Urinary bladder (tissue), 4 donors: ENCODE data around the gene RNF215. TPM values are rescaled to one million over a fixed set of nuclear protein-coding genes. Genes with fewer than 3 reads are reported as not detected.
A peak's percentile ranks its signal among the peaks of the same experiment; 100 is the strongest.

Source experiments
- DNase-seq: peaks from one replicate; pipeline ENCODE4 v3.0.0-alpha.2; 2015; ENCODE audit errors: extremely low spot score
- H3K27ac ChIP-seq: one replicate; pipeline ENCODE4 v1.5.1; 2013; ENCODE audit warnings: low read depth, mild to moderate bottlenecking, moderate library complexity
- H3K36me3 ChIP-seq: one replicate; pipeline ENCODE4 v1.6.1; 2013; ENCODE audit warnings: mild to moderate bottlenecking, moderate library complexity; ENCODE audit not compliant: insufficient read depth
- H3K4me1 ChIP-seq: one replicate; pipeline ENCODE4 v1.6.1; 2013; ENCODE audit warnings: mild to moderate bottlenecking, moderate library complexity; ENCODE audit not compliant: insufficient read depth
- H3K4me3 ChIP-seq: one replicate; pipeline ENCODE4 v1.5.1; 2013; ENCODE audit warnings: low read depth, low read length
- WGBS: extraction: QIAGEN DNeasy Blood & Tissue Kit; methylation state at CpG from one replicate; pipeline ENCODE4 v1.1.7; 2013; 5-methylcytosine and 5-hydroxymethylcytosine counted together
- polyA plus RNA-seq: library from polyadenylated mRNA; stranded (reverse); fragments of 200-250 nt; gene quantifications from one replicate; pipeline ENCODE4 v1.2.3, GENCODE V29; 2013
- total RNA-seq: library from RNA; depleted of rRNA; stranded (reverse); fragments of >200 nt; gene quantifications from one replicate; pipeline ENCODE4 v1.2.3, GENCODE V29; 2014
- donor health status: healthy with polysubstance abuse.
- donor health status: healthy.

Gene RNF215
- total and polyA plus RNA-seq, 2 donors, result 10.7 to 18.8 TPM

DNA sequence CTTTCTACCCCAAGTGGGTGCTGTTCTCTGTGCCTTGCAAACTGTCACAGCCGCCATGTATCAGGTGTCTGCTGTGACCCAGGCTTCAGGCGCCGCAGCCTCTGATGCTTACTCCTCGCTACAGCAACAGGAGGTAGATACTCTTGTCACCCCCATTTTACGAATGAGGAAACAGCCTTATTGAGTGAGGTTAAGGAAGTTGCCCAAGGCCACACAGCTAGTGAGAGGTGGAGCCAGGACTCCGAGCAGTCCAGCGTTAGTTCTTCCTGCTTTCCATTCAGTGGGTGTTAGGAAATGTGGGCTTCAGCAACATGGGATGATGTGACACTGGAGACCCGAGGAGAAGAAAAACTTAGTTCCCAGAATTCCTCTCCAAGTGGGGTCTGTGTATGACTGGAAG, 14.3 kb downstream of the RNF215 start:
- Histone ChIP-seq H3K27ac (no peak overlapping the region), H3K4me3 (no peak overlapping the region), H3K36me3 (no peaks in the 10 kb centered on the region), H3K4me1 (no peaks in the 10 kb centered on the region)
- WGBS, result 71% methylated on average over 8 of the region's 8 CpGs
- DNase-seq, result no peak

DNA sequence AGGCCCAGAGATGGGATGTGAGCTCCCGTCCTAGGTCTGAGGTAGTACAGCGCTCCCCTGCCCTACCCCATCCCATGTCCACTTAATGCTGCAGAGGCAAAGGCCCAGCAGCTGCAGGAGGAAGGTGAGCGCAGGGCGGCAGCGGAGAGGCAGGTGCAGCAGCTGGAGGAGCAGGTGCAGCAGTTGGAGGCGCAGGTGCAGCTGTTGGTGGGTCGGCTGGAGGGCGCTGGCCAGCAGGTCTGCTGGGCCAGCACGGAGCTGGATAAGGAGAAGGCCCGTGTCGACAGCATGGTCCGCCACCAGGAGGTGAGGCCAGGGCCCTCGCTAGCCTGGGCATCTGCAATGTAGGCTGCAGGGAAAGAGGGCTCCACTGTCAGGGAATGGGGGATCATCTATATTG, 15.2 kb downstream of the RNF215 start:
- Histone ChIP-seq H3K27ac (no peak overlapping the region), H3K4me3 (no peak overlapping the region), H3K4me1 (no peaks in the 10 kb centered on the region), H3K36me3 (no peaks in the 10 kb centered on the region)
- DNase-seq, result no peak
- 80% methylated on average over 13 of the region's 13 CpGs for WGBS

DNA sequence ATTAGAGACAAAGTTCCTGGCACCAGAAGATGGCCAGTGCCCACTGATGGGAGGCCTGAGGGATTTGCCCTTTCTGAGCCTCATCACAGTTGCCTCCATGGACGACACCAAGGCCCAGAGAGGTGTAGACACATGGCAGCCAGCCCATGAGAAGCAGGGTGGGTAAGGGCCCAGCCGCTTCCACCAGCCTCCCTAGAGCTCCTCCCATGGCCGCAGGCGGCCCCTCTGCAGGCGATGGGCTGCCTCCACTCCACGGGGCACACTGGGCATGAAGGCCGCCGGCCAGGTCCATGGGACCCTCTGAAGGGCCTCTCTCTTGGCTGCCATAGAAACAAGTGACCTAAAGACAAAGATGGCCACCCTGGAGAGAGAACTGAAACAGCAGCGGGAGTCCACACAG, 15.9 kb downstream of the RNF215 start:
- Histone ChIP-seq H3K36me3 (no peaks in the 10 kb centered on the region), H3K4me1 (no peaks in the 10 kb centered on the region), H3K4me3 (no peak overlapping the region), H3K27ac (no peak overlapping the region)
- 91% methylated on average over 9 of the region's 9 CpGs for WGBS
- no peak for DNase-seq

DNA sequence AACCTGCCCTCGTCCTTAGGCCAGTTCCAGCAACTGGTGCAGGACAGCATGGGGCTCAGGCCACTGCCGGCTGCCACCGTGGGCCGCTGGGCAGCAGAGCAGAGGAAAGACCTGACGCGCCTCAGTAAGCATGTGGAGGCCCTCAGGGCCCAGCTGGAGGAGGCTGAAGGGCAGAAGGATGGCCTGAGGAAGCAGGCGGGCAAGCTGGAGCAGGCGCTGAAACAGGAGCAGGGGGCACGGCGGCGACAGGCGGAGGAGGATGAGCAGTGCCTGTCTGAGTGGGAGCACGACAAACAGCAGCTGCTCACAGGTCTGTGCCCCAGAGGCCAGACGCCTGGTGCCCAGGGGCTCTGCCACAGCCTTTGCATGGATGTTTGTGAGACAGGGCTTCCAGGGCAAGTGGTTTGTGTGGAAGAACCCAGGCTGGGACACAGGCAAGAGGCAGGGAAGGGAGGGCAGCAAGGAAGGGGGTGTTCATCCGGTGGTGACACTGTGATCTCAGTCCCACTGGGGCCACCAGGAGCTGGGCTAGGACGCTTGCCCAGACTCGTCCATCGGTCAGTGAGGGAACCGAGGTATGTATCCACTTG, 16.5 kb downstream of the RNF215 start:
- no peak for DNase-seq
- 81% methylated on average over 19 of the region's 19 CpGs for WGBS
- H3K4me3 ChIP-seq, result no peak overlapping the region
- H3K36me3 ChIP-seq, result no peaks in the 10 kb centered on the region
- H3K4me1 ChIP-seq, result no peaks in the 10 kb centered on the region
- no peak overlapping the region for H3K27ac ChIP-seq

DNA sequence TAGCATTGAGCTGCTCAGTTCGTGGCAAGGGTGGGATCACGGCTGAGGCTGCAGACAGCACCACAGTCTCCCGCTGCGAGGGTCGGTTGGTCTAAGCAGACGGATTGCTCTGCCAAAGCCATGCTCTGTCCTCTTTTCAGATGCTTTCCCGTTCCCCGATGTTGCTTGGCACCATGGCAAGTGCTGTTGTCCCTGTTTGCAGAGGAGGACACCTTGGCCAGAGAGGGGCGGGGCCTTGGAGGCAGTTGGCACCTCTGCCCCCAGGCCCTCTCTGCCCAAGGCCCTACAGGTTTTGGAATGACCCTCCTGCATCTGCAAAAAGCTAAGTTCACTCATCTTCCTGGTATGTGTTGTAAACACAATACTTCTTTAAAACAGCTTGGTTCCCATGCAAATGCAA, 18.8 kb downstream of the RNF215 start:
- DNase-seq, result no peak
- WGBS, result 92% methylated on average over 9 of the region's 9 CpGs
- Histone ChIP-seq H3K4me1 (no peaks in the 10 kb centered on the region), H3K36me3 (no peaks in the 10 kb centered on the region), H3K4me3 (no peak overlapping the region), H3K27ac (no peak overlapping the region)

DNA sequence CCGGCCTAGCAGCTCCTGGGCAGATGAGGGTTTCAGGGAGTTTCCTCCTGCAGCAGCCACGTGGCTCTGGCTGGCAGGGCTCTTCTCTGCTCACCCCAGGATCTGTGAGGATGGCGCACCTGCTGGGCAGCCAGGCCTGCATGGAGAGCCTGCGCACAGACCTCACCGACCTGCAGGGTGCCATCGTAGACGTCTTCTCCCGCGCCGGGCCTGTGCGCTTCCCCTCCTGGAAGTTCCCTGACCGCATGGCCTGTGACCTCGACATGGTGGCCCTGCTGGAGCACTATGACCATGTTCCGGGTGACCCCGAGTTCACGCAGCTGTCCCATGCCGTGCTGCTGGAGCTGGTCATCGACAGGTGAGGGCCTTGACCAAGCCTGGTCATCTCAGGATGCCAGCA, 21.3 kb downstream of the RNF215 start:
- DNase-seq, result no peak
- Histone ChIP-seq H3K4me1 (no peaks in the 10 kb centered on the region), H3K36me3 (no peaks in the 10 kb centered on the region), H3K4me3 (no peak overlapping the region), H3K27ac (no peak overlapping the region)
- WGBS, result 95% methylated on average over 18 of the region's 18 CpGs

DNA sequence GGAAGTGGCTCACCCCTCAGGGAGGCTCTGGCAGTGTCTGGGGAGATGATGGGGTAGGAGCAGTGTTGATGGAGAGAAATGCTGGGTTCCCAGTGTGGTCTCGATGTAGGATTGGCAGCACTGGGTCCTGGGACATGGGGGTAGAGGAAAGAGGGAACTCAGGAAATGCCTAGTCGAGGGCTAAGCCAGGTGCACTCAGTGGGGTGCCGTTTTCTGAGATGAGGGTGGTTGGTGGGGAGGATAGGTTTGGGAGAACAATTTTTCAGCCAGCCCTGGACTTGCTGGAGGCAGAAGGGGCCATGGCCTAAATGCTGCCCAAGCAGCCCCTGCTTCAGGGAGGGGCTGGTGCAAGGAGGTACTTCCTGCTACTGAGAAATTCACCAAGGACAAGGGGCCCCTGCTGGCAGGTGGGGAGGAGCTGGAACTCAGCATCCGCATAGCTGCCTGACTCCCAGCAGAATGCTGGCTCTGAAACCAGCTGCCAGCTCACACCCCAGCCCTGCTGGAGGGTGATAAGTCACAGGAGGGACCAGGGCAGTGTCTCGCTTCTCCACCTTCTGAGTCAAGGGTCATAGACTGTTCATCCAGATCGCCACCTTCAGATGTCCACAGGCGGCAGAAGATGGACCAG, 24.4 kb downstream of the RNF215 start:
- DNase-seq, result no peak
- no peak overlapping the region for H3K4me3 ChIP-seq
- no peaks in the 10 kb centered on the region for H3K36me3 ChIP-seq
- H3K4me1 ChIP-seq, result no peaks in the 10 kb centered on the region
- 79% methylated on average over 7 of the region's 7 CpGs for WGBS
- H3K27ac ChIP-seq, result no peak overlapping the region

DNA sequence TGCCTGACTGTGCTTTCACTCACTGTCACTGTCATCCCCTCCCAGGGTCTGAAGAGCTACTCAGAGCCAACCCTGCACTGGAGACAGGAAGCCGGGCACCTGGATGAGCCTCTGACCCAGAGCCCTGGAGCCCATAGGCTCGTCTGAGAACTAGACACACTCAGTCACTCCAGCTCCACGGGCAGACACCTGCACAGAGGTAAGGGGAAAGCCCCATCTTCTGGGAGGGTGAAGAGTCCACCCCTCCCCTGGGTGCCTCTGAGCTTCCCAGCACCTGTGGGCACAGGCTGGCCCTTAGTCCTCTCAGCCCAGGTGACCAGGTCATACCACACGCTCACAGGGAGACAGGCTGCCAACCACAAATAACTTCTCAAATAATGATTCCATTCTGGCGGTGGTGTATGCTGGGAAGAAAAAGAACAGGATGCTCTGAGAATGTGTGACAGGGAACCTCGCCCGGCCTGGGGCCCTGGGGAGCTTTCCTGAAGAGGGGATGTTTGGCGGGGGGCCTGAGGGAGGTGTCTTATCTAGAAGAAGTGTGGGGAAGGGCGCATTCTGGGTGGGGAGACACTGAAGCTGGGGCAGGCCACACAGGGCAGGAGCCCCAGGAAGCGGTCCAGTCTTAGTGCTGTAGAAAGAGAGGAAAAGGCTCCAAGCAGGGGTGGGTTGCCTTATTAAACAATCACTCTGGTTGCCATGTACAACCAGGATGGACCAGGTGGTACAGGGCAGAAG, 25.1 kb downstream of the RNF215 start:
- no peaks in the 10 kb centered on the region for H3K36me3 ChIP-seq
- DNase-seq, result no peak
- 85% methylated on average over 10 of the region's 10 CpGs for WGBS
- no peaks in the 10 kb centered on the region for H3K4me1 ChIP-seq
- no peak overlapping the region for H3K27ac ChIP-seq
- H3K4me3 ChIP-seq, result no peak overlapping the region

DNA sequence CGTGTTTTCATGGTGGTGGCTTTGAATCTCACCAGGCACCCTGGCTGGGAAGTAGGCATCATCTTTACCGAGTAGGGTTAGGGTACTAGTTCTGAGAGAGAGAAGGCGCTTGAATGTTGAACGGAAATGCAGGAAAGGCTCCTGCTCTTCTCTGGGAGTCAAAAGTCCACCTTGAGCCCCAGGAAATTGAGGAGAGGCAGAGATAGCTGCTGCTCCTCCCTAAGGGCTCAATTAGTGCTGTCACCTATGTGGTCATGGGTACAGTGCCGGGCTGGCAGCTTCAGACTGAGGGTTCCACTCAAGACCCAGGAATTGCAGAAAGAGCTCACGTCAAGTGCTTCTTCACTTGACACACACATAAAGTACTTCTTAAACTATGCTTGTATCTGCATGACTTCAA, 28.7 kb downstream of the RNF215 start:
- Histone ChIP-seq H3K4me1 (peaks cover 5% of the 10 kb centered on the region), H3K27ac (no peak overlapping the region), H3K36me3 (no peaks in the 10 kb centered on the region), H3K4me3 (no peak overlapping the region)
- 93% methylated on average over 6 of the region's 6 CpGs for WGBS
- no peak for DNase-seq

DNA sequence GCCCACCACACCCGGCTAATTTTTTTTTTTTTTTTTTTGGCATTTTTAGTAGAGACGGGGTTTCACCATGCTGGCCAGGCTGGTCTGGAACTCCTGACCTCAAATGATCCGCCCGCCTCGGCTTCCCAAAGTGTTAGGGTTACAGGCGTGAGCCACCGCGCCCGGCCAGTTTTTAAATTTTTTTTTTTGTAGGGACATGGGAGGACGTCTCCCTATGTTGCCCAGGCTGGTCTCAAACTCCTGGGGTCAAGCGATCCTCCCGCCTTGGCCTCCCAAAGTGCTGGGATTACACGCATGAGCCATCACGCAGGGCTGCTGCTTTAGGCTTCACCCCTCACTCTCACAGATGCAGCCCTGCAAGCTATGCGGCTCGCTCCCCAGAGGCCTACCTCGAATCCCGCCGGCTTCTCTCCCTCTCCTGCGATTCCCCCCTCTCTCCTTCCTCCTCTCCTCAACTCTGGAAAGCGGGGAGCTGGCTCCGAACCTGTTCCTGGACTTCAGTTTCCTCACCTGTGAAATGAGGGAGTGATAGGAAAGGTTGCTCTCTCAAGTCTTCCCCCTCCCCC, 29.5 kb downstream of the RNF215 start:
- no peak overlapping the region for H3K27ac ChIP-seq
- H3K4me3 ChIP-seq, result no peak overlapping the region
- H3K36me3 ChIP-seq, result no peaks in the 10 kb centered on the region
- no peak for DNase-seq
- 45% methylated on average over 22 of the region's 22 CpGs for WGBS
- peaks cover 5% of the 10 kb centered on the region for H3K4me1 ChIP-seq

DNA sequence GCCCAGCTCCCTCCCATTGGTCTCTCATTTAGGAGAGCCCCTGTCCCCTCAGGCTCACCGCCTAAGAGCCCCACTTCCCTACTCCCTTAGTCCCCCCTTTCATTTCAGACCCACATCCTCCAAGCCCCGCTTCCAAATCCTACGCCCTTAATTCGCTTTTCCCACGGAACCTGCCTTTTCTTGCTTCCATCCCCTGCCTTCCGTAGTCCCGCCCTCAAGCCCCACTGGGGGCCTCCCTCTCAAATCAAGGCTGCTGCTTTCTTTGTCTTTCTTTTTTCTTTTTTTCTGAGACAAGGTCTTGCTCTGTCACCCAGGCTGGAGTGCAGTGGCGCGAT, 30.0 kb downstream of the RNF215 start:
- Histone ChIP-seq H3K4me3 (peak overlapping the region; percentile 83), H3K36me3 (peaks cover 4% of the 10 kb centered on the region), H3K4me1 (peaks cover 5% of the 10 kb centered on the region), H3K27ac (no peak overlapping the region)
- WGBS, result 5% methylated on average over 9 of the region's 9 CpGs
- DNase-seq, result peak; percentile 17

DNA sequence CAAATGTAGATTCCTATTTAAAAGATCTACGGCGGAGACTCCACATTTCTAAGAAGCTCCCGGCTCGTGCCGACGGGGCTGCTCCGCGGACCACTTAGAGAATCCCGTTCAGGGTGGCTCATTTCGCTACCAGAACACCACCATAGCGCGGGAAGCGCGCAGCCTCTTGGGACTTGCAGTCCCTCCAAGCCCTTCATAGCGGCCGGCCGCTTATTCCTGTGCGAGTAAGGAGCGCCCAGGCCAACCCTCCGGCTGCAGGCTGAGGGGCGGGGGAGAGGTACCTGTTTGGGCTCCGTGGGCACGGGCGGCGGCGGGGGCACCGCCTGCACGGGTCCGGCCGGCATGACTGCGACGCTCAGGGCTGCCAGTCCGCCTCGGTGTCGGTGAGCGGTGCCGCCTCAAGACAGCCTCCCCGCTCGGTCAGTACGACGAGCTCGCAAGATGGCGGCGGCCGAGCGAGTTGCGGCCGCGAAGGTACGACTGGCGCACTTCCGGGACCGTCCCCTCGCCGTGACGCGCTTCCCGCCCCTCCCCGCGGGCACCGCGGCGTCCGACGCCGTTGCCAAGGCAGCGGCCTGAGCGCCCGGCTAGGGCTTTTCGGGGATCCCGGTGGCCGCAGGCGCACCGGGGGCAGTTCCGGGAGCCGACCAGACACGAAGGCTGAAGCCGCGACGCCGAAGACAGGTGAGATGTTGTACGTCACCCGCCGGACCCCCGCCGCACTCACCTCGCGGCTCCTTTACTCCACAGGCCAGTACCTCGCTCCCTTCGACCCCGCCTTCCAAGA, 30.6 kb downstream of the RNF215 start, which contains the start of the genes CCDC157 and SF3A1:
TSS of gene CCDC157 (plus strand) at position 559 of the 787 bp plus-strand sequence. CDS start 8,994 bp downstream, outside the sequence.
TSS of gene SF3A1 (minus strand) at position 446 of the 787 bp plus-strand sequence. CDS start at position 344, 102 bp downstream.
- peaks cover 8% of the 10 kb centered on the region for H3K36me3 ChIP-seq
- H3K4me1 ChIP-seq, result peaks cover 5% of the 10 kb centered on the region
- peak; percentile 73 for DNase-seq
- H3K27ac ChIP-seq, result peak within 1 kb of the TSS; percentile 99
- peak within 1 kb of the TSS; percentile 83 for H3K4me3 ChIP-seq
- WGBS, result under 1% methylated on average over 91 of the region's 91 CpGs

DNA sequence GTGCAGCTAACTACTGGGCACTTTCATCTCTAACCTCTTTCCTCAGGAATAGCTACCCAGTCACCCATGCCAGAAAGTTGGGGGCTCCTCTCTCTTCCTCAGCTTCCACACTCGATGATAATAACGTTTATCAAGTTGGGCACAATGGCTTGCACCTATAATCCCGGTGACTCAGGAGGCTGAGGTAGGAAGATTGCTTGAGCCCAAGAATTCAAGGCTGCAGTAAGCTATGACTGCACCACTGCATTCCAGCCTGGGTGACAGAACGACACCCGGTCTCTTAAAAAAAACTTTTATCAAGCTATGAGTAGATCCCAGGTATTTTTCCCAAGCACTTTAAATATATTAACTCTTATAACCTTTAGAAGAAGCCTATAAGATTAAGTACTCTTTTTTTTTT, 32.6 kb downstream of the RNF215 start:
- H3K4me3 ChIP-seq, result no peak overlapping the region
- no peak overlapping the region for H3K27ac ChIP-seq
- DNase-seq, result no peak

More for the DNA sequence above, 32.6 kb downstream of the RNF215 start:
- Histone ChIP-seq H3K4me1 (peaks cover 5% of the 10 kb centered on the region), H3K36me3 (peaks cover 8% of the 10 kb centered on the region)
- WGBS, result 69% methylated on average over 5 of the region's 5 CpGs
